Measurements from ENCODE around the gene USP3.

DNA sequence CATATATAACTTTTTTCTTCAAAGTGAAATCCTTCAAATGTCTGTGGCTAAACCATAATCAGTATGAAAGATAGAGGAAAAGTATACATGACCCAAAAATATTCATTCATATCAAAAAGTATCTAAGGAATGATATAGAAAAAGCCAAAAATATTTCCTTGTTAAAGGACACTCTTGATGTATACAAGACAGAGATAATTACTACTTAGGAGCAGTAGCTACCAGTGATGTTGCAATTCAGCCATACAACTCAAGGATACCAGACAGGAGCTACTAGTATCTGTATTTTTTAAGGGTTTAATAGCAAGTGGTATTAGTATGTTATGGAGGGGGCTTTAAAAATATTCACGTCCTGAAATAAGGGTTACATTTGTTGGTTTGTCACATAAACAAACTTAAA is 129.8 kb downstream of the USP3 start:
- no peak for TF ChIP-seq EZH2phosphoT487 (IDR thresholded peaks at IDR 0.05; ENCODE audit: insufficient read depth, low read depth)
- no peak for TF ChIP-seq EZH2 (IDR thresholded peaks at IDR 0.05; ENCODE audit: insufficient read depth, poor library complexity, severe bottlenecking)

Data from GM23248 (cell line).